Epithelial cell of esophagus (primary cell): ENCODE measurements around the gene KIAA0930.

Experiments
- DNase-seq: peaks from one replicate; pipeline ENCODE4 v3.0.0; 2010; ENCODE audit warnings: low read depth
- H3K4me3 ChIP-seq: 2 replicates; pipeline ENCODE4 v1.5.1; 2011; ENCODE audit warnings: mild to moderate bottlenecking, low read length, control low read depth
- CTCF ChIP-seq: IDR thresholded peaks from 2 replicates; pipeline ENCODE4 v1.5.1; 2011; ENCODE audit warnings: low read depth, mild to moderate bottlenecking, low read length, control low read depth, inconsistent platforms; ENCODE audit not compliant: insufficient read depth; ENCODE audit errors: missing control alignments

The KIAA0930 gene

GRCh38 chr22:45268958-45269844, 28.5 kb upstream of the KIAA0930 start:
- DNase-seq, result peak; percentile 64
- TF ChIP-seq CTCF, result peak; percentile 42
- peak overlapping the region; percentile 59 for H3K4me3 ChIP-seq

GRCh38 chr22:45268167-45268957, 27.7 kb upstream of the KIAA0930 start:
- no peak for DNase-seq
- TF ChIP-seq CTCF, result no peak
- peak overlapping the region; percentile 59 for H3K4me3 ChIP-seq

- no peak overlapping the region for H3K4me3 ChIP-seq
- no peak for DNase-seq
- TF ChIP-seq CTCF, result no peak
These were observed 24.8 kb upstream of the KIAA0930 start for GRCh38 chr22:45265535-45265934.

- DNase-seq, result peak; percentile 86
- H3K4me3 ChIP-seq, result no peak overlapping the region
- TF ChIP-seq CTCF, result peak; percentile 52
These were observed 23.0 kb upstream of the KIAA0930 start for GRCh38 chr22:45263463-45264269.

GRCh38 chr22:45262931-45263462, 22.3 kb upstream of the KIAA0930 start:
- DNase-seq, result no peak
- no peak for TF ChIP-seq CTCF
- no peak overlapping the region for H3K4me3 ChIP-seq

GRCh38 chr22:45262195-45262930, 21.7 kb upstream of the KIAA0930 start:
- no peak for DNase-seq
- no peak overlapping the region for H3K4me3 ChIP-seq
- TF ChIP-seq CTCF, result no peak
